ENCODE results near the gene ENO1.

ENO1 gene

DNA sequence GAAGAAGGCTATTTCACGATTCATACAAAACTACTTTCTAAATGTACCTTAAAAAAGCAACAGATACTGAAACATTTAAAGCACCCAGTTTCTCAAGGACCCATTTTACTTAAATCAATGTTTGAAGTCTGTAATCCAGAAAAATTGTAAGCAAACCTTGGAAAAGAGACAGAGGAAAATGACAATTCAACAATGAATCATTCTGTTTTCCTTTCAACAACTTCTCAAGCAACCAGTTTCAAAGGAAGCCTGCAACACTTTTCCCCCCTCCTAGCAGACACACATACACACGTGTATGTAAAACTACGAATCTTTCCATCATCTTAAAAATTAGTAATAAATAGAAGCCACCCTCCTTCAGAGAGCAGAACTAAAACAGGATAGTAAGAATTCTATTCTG, 62.2 kb downstream of the ENO1 start:
- DNase-seq (ENCODE audit: low read depth), result peak; percentile 61
- no peak for TF ChIP-seq CTCF (IDR thresholded peaks at IDR 0.05; ENCODE audit: low read length, missing control alignments)
- H3K4me3 ChIP-seq (replicated peaks; ENCODE audit: low read depth, low read length), result peak overlapping the region; percentile 84

- TF ChIP-seq CTCF (IDR thresholded peaks at IDR 0.05; ENCODE audit: low read length, missing control alignments), result no peak
- DNase-seq (ENCODE audit: low read depth), result peak; percentile 67
- peak overlapping the region; percentile 84 for H3K4me3 ChIP-seq (replicated peaks; ENCODE audit: low read depth, low read length)
These were observed 62.8 kb downstream of the ENO1 start for GRCh38 chr1:8815582-8816151.

GRCh38 chr1:8814865-8815264, 63.6 kb downstream of the ENO1 start:
- H3K4me3 ChIP-seq (replicated peaks; ENCODE audit: low read depth, low read length), result no peak overlapping the region
- no peak for TF ChIP-seq CTCF (IDR thresholded peaks at IDR 0.05; ENCODE audit: low read length, missing control alignments)
- DNase-seq (ENCODE audit: low read depth), result no peak

- DNase-seq (ENCODE audit: low read depth), result no peak
- H3K4me3 ChIP-seq (replicated peaks; ENCODE audit: low read depth, low read length), result no peak overlapping the region
- TF ChIP-seq CTCF (IDR thresholded peaks at IDR 0.05; ENCODE audit: low read length, missing control alignments), result no peak
These were observed 64.5 kb downstream of the ENO1 start for GRCh38 chr1:8813991-8814390.

GRCh38 chr1:8813016-8813763, 65.3 kb downstream of the ENO1 start:
- DNase-seq (ENCODE audit: low read depth), result peak; percentile 45
- H3K4me3 ChIP-seq (replicated peaks; ENCODE audit: low read depth, low read length), result no peak overlapping the region
- no peak for TF ChIP-seq CTCF (IDR thresholded peaks at IDR 0.05; ENCODE audit: low read length, missing control alignments)

- TF ChIP-seq CTCF (IDR thresholded peaks at IDR 0.05; ENCODE audit: low read length, missing control alignments), result no peak
- H3K4me3 ChIP-seq (replicated peaks; ENCODE audit: low read depth, low read length), result no peak overlapping the region
- DNase-seq (ENCODE audit: low read depth), result no peak
These were observed 66.4 kb downstream of the ENO1 start for GRCh38 chr1:8812081-8812480.
